RCC 7860 (cell line): ENCODE measurements around the gene STEAP4.

ENCODE experiments used
- DNase-seq: peaks from one replicate; pipeline ENCODE4 v3.0.0-alpha.2; 2015; ENCODE audit warnings: low spot score
- FAIRE-seq: peaks from 2 replicates; lab custom pipeline; 2012; peaks lifted over from hg19 to GRCh38; lab: Jason Lieb, UNC

The STEAP4 gene

GRCh38 chr7:88224601-88225275, 82.0 kb downstream of the STEAP4 start:
- DNase-seq (peak; percentile 71), FAIRE-seq (peak; percentile 96)

DNA sequence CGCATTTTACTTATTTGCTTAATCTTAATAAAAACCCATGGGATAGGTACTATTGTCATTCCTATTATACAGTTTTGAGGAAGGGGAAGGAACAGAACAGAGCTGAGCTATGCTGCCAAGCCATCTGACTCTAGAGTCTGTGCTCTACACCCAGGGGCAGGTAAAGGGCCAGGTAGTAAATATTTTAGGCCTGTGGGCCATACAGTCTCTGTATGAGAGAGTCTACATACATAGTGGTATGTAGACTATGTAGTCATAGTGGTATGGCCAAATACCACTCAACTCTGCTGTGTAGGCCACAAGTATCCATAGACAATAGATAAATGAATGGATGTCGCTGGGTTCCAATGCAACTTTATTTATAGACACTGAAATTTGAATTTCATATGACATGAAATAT, 83.4 kb downstream of the STEAP4 start:
- FAIRE-seq: no peak

More for the DNA sequence above, 83.4 kb downstream of the STEAP4 start:
- DNase-seq: no peak
